T-helper 22 cell (primary cell): ENCODE data around the gene MICOS13.

ENCODE experiments used
- DNase-seq: peaks from one replicate; pipeline ENCODE4 v3.0.0-alpha.2; 2020; ENCODE audit warnings: low read depth

MICOS13 gene

GRCh38 chr19:5687360-5688198 lies 7.3 kb upstream of the MICOS13 start:
- no peak for DNase-seq

GRCh38 chr19:5686647-5687359 lies 6.5 kb upstream of the MICOS13 start:
- peak; percentile 81 for DNase-seq

GRCh38 chr19:5686326-5686646 lies 6.0 kb upstream of the MICOS13 start:
- DNase-seq, result no peak

GRCh38 chr19:5684694-5685430 lies 4.5 kb upstream of the MICOS13 start:
- no peak for DNase-seq

- no peak for DNase-seq
These were observed 3.0 kb upstream of the MICOS13 start for GRCh38 chr19:5683177-5683886.

- no peak for DNase-seq
These were observed 1.8 kb upstream of the MICOS13 start for GRCh38 chr19:5682107-5682482.

GRCh38 chr19:5681391-5682106 lies 1.2 kb upstream of the MICOS13 start:
- no peak for DNase-seq

GRCh38 chr19:5680084-5680436 lies 256 bp downstream of the MICOS13 start:
- DNase-seq, result no peak

- DNase-seq, result no peak
These were observed 830 bp downstream of the MICOS13 start for GRCh38 chr19:5679289-5680083.

- no peak for DNase-seq
These were observed 2.1 kb downstream of the MICOS13 start for GRCh38 chr19:5678071-5678718.

GRCh38 chr19:5677580-5677979 lies 2.7 kb downstream of the MICOS13 start:
- DNase-seq, result no peak

- no peak for DNase-seq
These were observed 3.2 kb downstream of the MICOS13 start for GRCh38 chr19:5677136-5677535.

- DNase-seq, result no peak
These were observed 3.6 kb downstream of the MICOS13 start for GRCh38 chr19:5676772-5677105.

GRCh38 chr19:5676105-5676771 lies 4.1 kb downstream of the MICOS13 start:
- DNase-seq, result no peak

GRCh38 chr19:5674714-5675113 lies 5.6 kb downstream of the MICOS13 start:
- no peak for DNase-seq

GRCh38 chr19:5673752-5674151 lies 6.6 kb downstream of the MICOS13 start:
- DNase-seq, result no peak

GRCh38 chr19:5672708-5673459 lies 7.4 kb downstream of the MICOS13 start:
- no peak for DNase-seq

GRCh38 chr19:5671600-5671999 lies 8.7 kb downstream of the MICOS13 start:
- no peak for DNase-seq

GRCh38 chr19:5669212-5669611 lies 11.1 kb downstream of the MICOS13 start:
- no peak for DNase-seq
